Measurements from ENCODE around the gene PTPRD. TPM values are rescaled to one million over a fixed set of nuclear protein-coding genes. Genes with fewer than 3 reads are reported as not detected.

The PTPRD gene
- total RNA-seq, 1 experiment from 2014 or later = 32.5 TPM

- no peaks in the 10 kb centered on the region for H3K36me3 Mint-ChIP-seq (ENCODE audit: insufficient read depth in 1 of 3, low read depth in 3 of 3)
- Histone ChIP-seq H2BK20ac (ENCODE audit: low read depth, low read length, poor library complexity, severe bottlenecking) (no peak overlapping the region), H3K23me2 (ENCODE audit: insufficient read length, low read depth, low read length, poor library complexity, severe bottlenecking) (no peaks in the 10 kb centered on the region), H3K4ac (ENCODE audit: low read depth, low read length) (no peak overlapping the region), H2BK5ac (ENCODE audit: insufficient read length, low read length) (no peak overlapping the region), H2BK15ac (ENCODE audit: low read depth, low read length) (no peak overlapping the region), H3K56ac (ENCODE audit: insufficient read length, low read depth, low read length) (no peak overlapping the region), H3K4me1 (ENCODE audit: insufficient read depth, low read length) (no peaks in the 10 kb centered on the region), H4K91ac (ENCODE audit: insufficient read length, low read depth, low read length) (no peak overlapping the region), H2AK5ac (ENCODE audit: insufficient read length, low read length) (no peak overlapping the region), H4K5ac (ENCODE audit: insufficient read length, low read depth, low read length) (no peak overlapping the region), H3K23ac (ENCODE audit: insufficient read length, low read depth, low read length) (no peak overlapping the region), H3K14ac (ENCODE audit: insufficient read depth, low read length) (no peak overlapping the region), H3K9me3 (ENCODE audit: control insufficient read depth, low read depth, low read length) (no peaks in the 10 kb centered on the region), H4K20me1 (ENCODE audit: control insufficient read depth, insufficient read depth, insufficient read length) (no peaks in the 10 kb centered on the region), H3K9ac (ENCODE audit: extremely low read depth, insufficient read length, low read length) (no peak overlapping the region), H3K27me3 (ENCODE audit: insufficient read depth, low read length) (no peaks in the 10 kb centered on the region), H2AFZ (ENCODE audit: low read length) (no peak overlapping the region), H2BK12ac (ENCODE audit: insufficient read length, low read depth, low read length) (no peak overlapping the region), H3K18ac (ENCODE audit: insufficient read length, low read depth, low read length) (no peak overlapping the region), H2BK120ac (ENCODE audit: low read depth, low read length, poor library complexity, severe bottlenecking) (no peak overlapping the region), H3K79me2 (ENCODE audit: insufficient read depth, low read length) (no peaks in the 10 kb centered on the region), H3K27ac (ENCODE audit: insufficient read length, low read depth, low read length) (no peak overlapping the region), H3T11ph (ENCODE audit: low read length) (no peak overlapping the region), H4K8ac (replicated peaks; ENCODE audit: insufficient read length, low read depth, low read length) (no peak overlapping the region), H3K4me2 (ENCODE audit: insufficient read depth, insufficient read length, low read length) (no peak overlapping the region), H3K79me1 (ENCODE audit: insufficient read depth, low read depth, low read length, poor library complexity, severe bottlenecking) (no peaks in the 10 kb centered on the region)
- no peaks in the 10 kb centered on the region; a peak in 1 of 5 replicates for H3K9me3 Mint-ChIP-seq
- no peaks in the 10 kb centered on the region for H3K27me3 Mint-ChIP-seq (ENCODE audit: low read depth)
- H3K4me3 Mint-ChIP-seq = no peak overlapping the region
- peaks cover under 1 to 3% of the 10 kb centered on the region in 2 experiments; a peak in 3 of 4 replicates for H3K4me1 Mint-ChIP-seq
- DNase-seq = no peak
- TF ChIP-seq CTCF (conservative IDR thresholded peaks at IDR 0.05) = no peak
- no peak overlapping the region for H3K27ac Mint-ChIP-seq
These were observed 2174.9 kb downstream of the PTPRD start for GRCh38 chr9:8437876-8438275.

Data from H9 (cell line).